GM18511 (cell line): ENCODE results near the gene CATSPERZ.

Experiments
- ATAC-seq: cut with Tn5 transposase; IDR thresholded peaks from one replicate; pipeline ENCODE4 v1.9.1; 2021; ENCODE audit warnings: mild to moderate bottlenecking, moderate library complexity; ENCODE audit not compliant: unreplicated experiment

CATSPERZ gene

DNA sequence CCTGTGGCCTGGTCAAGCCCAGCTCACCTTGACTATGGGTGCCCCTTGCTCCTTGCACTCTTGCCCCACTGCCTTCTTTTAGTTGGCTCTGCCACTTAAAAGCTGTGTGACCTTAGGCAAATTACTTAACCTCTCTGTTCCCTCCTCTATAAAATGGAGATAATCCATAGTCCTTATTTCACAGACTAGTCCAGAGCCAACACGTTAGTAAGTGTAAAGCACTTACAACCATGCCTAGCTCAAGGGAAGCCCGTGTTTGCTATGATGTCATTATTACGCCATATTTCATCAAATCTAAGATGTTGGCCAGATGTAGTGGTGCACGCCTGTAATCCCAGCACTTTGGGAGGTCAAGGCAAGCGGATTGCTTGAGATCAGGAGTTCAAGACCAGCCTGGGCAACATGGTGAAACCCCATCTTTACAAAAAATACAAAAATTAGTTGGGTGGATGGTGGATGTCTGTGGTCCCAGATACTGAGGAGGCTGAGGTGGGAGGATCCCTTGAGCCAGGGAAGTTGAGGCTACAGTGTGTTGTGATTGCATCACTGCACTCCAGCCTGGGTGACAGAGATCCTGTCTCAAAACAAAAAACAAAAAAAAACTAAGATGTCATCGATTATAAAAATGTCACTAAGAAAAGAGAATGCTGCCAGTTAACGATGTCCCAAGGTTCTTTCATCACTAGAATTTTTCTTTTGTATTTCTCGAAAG is 37.5 kb downstream of the CATSPERZ start:
- no peak for ATAC-seq

DNA sequence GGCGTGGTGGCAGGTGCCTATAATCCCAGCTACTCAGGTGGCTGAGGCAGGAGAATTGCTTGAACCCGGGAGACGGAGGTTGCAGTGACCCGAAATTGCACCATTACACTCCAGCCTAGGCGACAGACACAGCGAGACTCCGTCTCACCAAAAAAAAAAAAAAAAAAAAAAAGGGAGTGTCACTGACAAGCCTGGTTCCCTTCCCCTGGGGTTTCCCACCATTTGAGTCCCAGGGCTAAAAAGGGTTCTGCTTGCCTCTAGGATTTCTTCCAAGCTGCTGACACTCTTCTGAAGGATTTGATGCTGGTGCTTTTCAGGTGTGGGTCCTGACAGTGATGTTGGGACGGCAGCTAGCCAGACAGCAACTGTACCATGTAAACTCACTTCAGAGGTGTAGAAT is 38.6 kb downstream of the CATSPERZ start:
- ATAC-seq, result no peak

GRCh38 chr11:64339286-64339685 is 39.1 kb downstream of the CATSPERZ start:
- no peak for ATAC-seq

GRCh38 chr11:64339754-64340408 is 39.7 kb downstream of the CATSPERZ start, which contains the start of gene CCDC88B:
TSS of gene CCDC88B (plus strand) at chr11:64340204. CDS start at chr11:64340267, 63 bp downstream.
- ATAC-seq, result peak; percentile 68

DNA sequence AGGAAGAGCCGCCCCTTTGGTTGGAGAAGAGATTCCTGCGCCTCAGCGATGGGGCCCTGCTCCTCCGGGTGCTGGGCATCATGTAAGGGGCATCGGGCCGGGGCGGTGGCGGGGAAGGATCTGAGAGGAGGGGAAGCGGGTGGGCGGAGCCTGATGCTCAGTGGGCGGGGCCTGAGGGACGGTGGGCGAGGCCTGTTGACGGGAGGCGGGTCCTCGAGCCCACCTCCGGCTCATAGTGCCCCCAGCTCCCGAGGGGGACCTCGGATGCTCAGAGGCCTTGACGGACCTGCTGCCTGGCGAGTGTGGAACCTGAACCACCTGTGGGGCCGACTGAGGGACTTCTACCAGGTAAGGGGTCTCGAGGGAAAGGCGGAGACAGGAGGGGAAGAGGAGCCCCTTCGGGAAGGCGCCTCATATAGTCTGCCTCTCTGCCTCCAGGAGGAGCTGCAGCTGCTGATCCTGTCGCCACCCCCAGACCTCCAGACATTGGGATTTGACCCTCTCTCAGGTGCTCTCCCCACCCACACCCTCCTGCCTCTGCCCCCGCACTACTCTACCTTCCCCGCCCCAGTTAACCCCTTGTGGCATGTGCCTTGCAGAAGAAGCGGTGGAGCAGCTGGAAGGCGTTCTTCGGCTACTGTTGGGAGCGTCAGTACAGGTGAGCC is 40.6 kb downstream of the CATSPERZ start:
- peak; percentile 40 for ATAC-seq

- no peak for ATAC-seq
These were observed 41.3 kb downstream of the CATSPERZ start for GRCh38 chr11:64341429-64341828.

DNA sequence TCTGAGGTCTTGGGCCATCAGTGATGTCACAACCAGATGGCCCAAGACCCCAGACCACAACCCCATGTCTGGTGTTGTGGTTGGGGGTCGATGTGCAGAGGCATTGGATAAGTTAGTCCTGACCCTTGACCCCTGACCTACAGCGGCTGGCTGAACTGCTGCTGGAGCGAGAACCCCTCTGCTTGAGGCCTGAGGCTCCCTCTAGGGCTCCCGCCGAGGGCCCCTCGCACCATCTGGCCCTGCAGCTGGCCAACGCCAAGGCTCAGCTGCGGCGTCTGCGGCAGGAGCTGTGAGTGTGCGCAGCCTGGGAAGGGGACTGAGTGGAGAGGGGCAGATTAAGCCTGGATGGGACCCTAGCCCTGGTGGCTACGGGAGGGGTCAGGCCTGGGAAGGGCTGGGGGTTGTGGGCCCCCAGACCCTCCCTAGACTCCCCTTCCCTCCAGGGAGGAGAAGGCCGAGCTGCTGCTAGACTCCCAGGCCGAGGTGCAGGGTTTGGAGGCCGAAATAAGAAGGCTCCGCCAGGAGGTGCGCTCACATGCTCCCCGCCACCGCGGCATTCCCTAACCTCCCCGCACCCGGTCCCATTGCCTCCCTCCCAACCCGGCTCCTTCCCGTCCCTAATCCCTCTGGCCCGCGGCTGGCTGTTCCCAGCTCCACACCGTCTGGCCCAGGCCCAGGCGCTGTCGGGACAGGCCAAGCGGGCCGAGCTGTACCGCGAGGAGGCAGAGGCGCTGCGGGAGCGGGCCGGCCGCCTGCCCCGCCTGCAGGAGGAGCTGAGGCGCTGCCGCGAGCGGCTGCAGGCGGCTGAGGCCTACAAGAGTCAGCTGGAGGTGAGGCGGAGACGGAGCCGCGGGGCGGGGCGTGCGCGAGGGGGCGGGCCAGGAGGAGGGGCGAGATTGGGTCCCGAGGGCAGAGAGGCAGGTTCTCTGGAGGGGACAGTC is 42.0 kb downstream of the CATSPERZ start:
- no peak for ATAC-seq

- no peak for ATAC-seq
These were observed 42.9 kb downstream of the CATSPERZ start for GRCh38 chr11:64342869-64343745.

DNA sequence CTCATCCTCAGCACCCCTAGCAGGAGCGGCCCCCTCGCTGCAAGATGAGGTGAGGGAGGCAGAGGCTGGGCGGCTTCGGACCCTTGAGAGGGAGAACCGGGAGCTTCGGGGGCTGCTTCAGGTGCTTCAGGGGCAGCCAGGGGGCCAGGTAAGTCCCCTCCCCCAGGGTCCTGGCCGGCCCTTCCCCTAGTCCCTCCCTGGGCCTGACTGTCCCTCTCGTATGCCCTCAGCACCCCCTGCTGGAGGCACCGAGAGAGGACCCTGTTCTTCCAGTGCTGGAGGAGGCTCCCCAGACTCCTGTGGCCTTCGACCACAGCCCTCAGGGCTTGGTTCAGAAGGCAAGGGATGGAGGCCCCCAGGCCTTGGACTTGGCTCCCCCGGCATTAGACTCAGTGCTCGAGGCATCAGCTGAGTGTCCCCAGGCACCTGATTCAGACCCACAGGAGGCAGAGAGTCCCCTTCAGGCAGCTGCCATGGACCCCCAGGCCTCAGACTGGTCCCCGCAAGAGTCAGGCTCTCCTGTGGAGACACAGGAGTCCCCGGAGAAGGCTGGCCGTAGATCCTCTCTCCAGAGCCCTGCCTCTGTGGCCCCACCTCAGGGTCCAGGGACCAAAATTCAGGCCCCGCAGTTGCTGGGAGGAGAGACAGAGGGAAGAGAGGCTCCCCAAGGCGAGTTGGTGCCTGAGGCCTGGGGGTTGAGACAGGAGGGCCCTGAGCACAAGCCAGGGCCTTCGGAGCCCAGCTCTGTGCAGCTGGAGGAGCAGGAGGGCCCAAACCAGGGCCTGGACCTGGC is 43.8 kb downstream of the CATSPERZ start:
- no peak for ATAC-seq

DNA sequence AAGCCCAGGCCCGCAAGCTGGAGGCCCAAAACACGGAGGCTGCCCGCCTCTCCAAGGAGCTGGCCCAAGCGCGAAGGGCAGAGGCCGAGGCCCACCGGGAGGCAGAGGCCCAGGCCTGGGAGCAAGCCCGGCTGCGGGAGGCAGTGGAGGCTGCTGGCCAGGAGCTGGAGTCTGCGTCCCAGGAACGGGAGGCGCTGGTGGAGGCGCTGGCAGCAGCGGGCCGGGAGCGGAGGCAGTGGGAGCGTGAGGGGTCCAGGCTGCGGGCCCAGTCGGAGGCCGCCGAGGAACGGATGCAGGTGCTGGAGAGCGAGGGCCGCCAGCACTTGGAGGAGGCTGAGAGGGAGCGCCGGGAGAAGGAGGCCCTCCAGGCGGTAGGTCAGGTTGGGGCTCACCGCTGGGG is 44.6 kb downstream of the CATSPERZ start:
- no peak for ATAC-seq

DNA sequence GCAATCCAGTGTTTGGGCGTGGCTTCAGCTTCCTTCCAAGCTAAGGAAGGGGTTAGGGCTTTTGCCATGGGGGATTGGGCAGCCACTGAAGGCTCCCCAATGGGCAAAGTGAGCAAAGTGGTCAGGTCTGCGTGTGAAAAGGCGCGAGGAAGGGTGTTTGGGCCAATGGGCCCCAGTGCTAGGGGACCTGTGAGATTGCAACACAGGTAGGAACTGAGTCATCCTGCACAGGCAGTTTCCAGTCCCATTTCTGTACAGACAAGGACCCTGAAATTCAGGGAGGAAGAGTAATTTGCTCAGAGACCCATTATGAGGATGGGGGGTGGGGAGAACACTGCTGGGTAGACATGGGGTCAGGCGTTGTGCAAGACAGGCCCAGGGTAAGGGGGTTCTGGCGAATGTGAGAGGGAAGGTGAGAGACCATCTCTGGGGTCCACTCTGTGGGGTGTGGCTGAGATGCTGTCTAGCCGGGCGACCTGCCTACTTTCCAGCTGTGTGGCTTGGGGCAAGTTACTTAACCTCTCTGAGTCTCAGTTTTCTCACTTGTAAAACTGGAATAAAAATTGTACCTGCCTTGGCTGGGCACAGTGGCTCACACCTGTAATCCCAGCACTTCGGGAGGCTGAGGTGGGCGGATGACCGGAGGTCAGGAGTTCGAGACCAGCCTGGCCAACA is 47.2 kb downstream of the CATSPERZ start:
- no peak for ATAC-seq

- ATAC-seq, result no peak
These were observed 48.3 kb downstream of the CATSPERZ start for GRCh38 chr11:64348383-64349024.

DNA sequence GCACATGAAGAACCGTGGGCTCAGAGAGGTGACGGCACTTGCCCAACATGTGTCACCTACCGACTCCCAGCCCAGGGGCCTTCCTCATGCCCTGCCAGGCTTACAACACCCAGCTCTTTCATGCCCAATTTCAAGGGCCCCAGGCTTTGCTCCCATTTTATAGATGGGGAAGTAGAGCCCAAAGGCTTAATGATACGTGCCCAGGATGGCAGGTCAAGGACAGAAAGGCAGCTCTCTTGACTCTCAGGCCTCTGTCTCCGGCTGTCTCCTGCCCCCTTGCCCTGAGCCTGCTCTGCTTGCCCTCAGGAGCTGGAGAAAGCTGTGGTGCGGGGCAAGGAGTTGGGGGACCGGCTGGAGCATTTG is 48.8 kb downstream of the CATSPERZ start:
- no peak for ATAC-seq

DNA sequence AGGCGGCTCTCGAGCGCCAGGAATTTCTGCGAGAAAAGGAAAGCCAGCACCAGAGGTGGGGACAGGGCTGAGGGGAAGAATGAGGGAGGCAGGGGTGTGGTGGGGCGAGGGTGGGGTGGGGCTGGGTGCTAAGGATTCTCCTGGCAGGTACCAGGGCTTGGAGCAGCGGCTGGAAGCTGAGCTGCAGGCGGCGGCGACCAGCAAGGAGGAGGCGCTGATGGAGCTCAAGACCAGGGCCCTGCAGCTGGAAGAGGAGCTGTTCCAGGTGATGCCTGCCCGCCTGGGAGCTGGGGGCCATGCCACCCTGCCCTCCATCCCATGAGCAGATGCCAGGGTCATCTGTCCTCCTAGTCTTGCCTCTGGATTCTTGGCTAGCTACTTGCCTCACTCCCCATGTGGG is 49.2 kb downstream of the CATSPERZ start:
- ATAC-seq, result no peak

GRCh38 chr11:64351136-64351631 is 51.0 kb downstream of the CATSPERZ start:
- no peak for ATAC-seq

DNA sequence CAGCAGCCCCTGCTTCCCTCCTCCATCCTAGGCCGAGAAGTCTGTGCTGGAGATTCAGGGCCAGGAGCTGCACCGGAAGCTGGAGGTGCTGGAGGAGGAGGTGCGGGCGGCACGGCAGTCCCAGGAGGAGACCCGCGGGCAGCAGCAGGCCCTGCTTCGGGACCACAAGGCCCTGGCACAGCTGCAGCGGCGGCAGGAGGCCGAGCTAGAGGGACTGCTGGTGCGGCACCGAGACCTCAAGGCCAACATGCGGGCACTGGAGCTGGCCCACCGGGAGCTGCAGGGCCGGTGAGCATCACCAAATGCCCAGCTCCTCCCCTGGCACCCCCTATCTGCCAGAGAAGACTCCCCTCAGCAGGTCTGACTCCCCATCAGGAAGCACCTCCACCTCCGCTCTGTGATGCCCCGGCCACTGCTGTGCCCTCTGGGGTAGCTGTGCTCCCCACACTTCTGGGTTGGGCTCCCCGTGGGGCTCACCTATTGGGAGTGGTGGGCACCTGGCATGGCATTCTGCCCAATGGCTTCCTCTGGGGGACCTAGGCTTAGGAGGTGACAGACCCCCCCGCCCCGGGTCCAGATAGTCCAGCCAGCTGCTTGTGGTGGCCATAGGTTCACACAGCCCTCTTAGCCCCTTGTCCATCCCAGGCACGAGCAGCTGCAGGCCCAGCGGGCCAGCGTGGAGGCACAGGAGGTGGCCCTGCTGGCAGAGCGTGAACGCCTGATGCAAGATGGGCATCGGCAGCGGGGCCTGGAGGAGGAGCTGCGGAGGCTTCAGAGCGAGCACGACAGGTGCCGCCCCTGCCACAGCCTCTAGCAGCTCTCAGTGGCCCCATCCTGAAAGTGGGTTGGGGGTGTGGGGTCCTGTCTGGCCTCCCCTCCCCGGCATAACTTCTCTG is 52.2 kb downstream of the CATSPERZ start:
- ATAC-seq, result no peak
